Spleen (tissue), 11 donors: ENCODE data around the gene FSCN2. TPM values are rescaled to one million over a fixed set of nuclear protein-coding genes. Genes with fewer than 3 reads are reported as not detected.

Source experiments
- DNase-seq: peaks from one replicate; pipeline ENCODE4 v3.0.0-alpha.2; 2020
- H3K27ac ChIP-seq, 8 donors: fragments of 200-600 bp; sonication (generic) in 7 of 8; 1 replicate in 4 of 8; 2 replicates in 4 of 8; pipeline versions ENCODE4 v1.5.0 to v1.8.0; 2016 to 2021; ENCODE audit warnings: inconsistent platforms in 4 of 8, mild to moderate bottlenecking in 4 of 8, moderate library complexity in 1 of 8
- H3K27me3 ChIP-seq, 7 donors: fragments of 200-600 bp; sonication (generic) in 6 of 7; replicated peaks in 1 of 7; 1 replicate in 4 of 7; 2 replicates in 3 of 7; pipeline versions ENCODE4 v1.5.0 to v1.8.0; 2016 to 2021; ENCODE audit warnings: inconsistent platforms in 3 of 7, mild to moderate bottlenecking in 1 of 7
- H3K36me3 ChIP-seq, 6 donors: fragments of 200-600 bp; sonication (generic) in 5 of 6; 1 replicate in 4 of 6; 2 replicates in 2 of 6; pipeline versions ENCODE4 v1.5.0 to v1.8.0; 2016 to 2021; ENCODE audit warnings: inconsistent platforms in 2 of 6
- H3K4me1 ChIP-seq, 6 donors: fragments of 200-600 bp; sonication (generic) in 5 of 6; 1 replicate in 3 of 6; 2 replicates in 3 of 6; pipeline versions ENCODE4 v1.5.0 to v1.8.0; 2016 to 2021; ENCODE audit warnings: inconsistent platforms in 3 of 6
- H3K4me3 ChIP-seq, 8 donors: fragments of 200-600 bp; sonication (generic) in 7 of 8; 1 replicate in 4 of 8; 2 replicates in 4 of 8; pipeline versions ENCODE4 v1.5.0 to v1.8.0; 2016 to 2021; ENCODE audit warnings: inconsistent platforms in 4 of 8, mild to moderate bottlenecking in 4 of 8, moderate library complexity in 2 of 8
- H3K9me3 ChIP-seq, 8 donors: fragments of 200-600 bp; sonication (generic) in 7 of 8; 1 replicate in 4 of 8; 2 replicates in 4 of 8; pipeline versions ENCODE4 v1.5.0 to v1.8.0; 2016 to 2021; ENCODE audit warnings: inconsistent platforms in 4 of 8
- CTCF ChIP-seq, 11 experiments: fragments of 200-600 bp in 7 of 11; fragments of 450-650 bp in 4 of 11; sonication (generic) in 4 of 11; IDR thresholded peaks in 8 of 11; conservative IDR thresholded peaks in 3 of 11; 1 replicate in 7 of 11; 2 replicates in 4 of 11; pipeline versions ENCODE4 v1.4.0 to v1.8.0; 2016 to 2021; ENCODE audit warnings: antibody characterized with exemption in 11 of 11, inconsistent platforms in 4 of 11, mild to moderate bottlenecking in 1 of 11
- POLR2A ChIP-seq, 3 donors: fragments of 450-650 bp; IDR thresholded peaks; one replicate each; pipeline ENCODE4 v1.5.1; 2017; ENCODE audit warnings: antibody characterized with exemption in 3 of 3, mild to moderate bottlenecking in 1 of 3
- POLR2AphosphoS5 ChIP-seq, 3 donors: sonication (generic); formaldehyde crosslinking; IDR thresholded peaks; one replicate each; pipeline ENCODE4 v1.5.1; 2017; ENCODE audit warnings: antibody characterized with exemption in 3 of 3
- WGBS, 5 donors: extraction: QIAGEN DNeasy Blood & Tissue Kit in 3 of 5; methylation state at CpG; one replicate each; pipeline versions ENCODE4 v1.1.5 to v1.1.7; 2013 to 2018; 5-methylcytosine and 5-hydroxymethylcytosine counted together
- intact Hi-C: fragments of 100-400 bp; cut with DNase I; formaldehyde crosslinking; loops from one replicate; pipeline ENCODE4 v1.15.0; 2023; ENCODE audit warnings: low total_unique reads
- polyA plus RNA-seq, 3 donors: library from polyadenylated mRNA; stranded (reverse); fragments of 200-250 nt; gene quantifications; one replicate each; pipeline ENCODE4 v1.2.1, GENCODE V29; 2013
- total RNA-seq, 7 donors: library from RNA; depleted of rRNA in 3 of 7; stranded (reverse); fragments of >200 nt in 3 of 7; fragmentation: NEBNext Ultra II Directional in 4 of 7; extraction: Animal tissue kit (Norgen Biotek cat#: 25700) in 4 of 7; gene quantifications; one replicate each; pipeline versions ENCODE4 v1.1.0 to v1.2.1, GENCODE V29; 2016 to 2021
- donor health status: healthy with polysubstance abuse.
- donor health status: DM: no; HTN: no; CAD: no; lungs with moderate emphysema.
- donor health status: DM: no; HTN: no; CAD: no.
- donor health status: Bipolar disorder and iron deficiency.
- donor health status: healthy.
- donor health status: DM: no; HTN: no; CAD: no.
- donor health status: DM: yes; HTN: yes; CAD: no.

The FSCN2 gene
- total and polyA plus RNA-seq, 10 donors, result 0.41 to 4.0 (median 2.4) TPM

GRCh38 chr17:81541123-81541522, 12.9 kb downstream of the FSCN2 start:
- Histone ChIP-seq H3K4me3 (no peak overlapping the region), H3K27ac (no peak overlapping the region), H3K36me3 (peaks cover 0 to 81% (median 77%) of the 10 kb centered on the region in 6 donors), H3K4me1 (peaks cover 9 to 22% (median 18%) of the 10 kb centered on the region in 6 donors), H3K9me3 (no peaks in the 10 kb centered on the region), H3K27me3 (peaks cover 0 to 23% (median 17%) of the 10 kb centered on the region in 7 donors)
- intact Hi-C loops, result no loop called here
- 92 to 98% (median 95%) methylated on average over 14 to 17 of the region's 17 CpGs for WGBS, 5 donors
- TF ChIP-seq POLR2A (IDR thresholded peaks at IDR 0.05), result no peak
- DNase-seq, result no peak

GRCh38 chr17:81542431-81543338, 14.5 kb downstream of the FSCN2 start:
- H3K27ac ChIP-seq, result no peak overlapping the region
- no peak overlapping the region for H3K4me3 ChIP-seq
- intact Hi-C loops, result no loop called here
- peaks cover 4 to 96% (median 93%) of the 10 kb centered on the region in 6 donors for H3K36me3 ChIP-seq
- H3K4me1 ChIP-seq, result peaks cover 1 to 9% (median 4%) of the 10 kb centered on the region in 6 donors
- no peak for TF ChIP-seq CTCF (IDR thresholded peaks at IDR 0.05 in 8 of 11, conservative IDR thresholded peaks at IDR 0.05 in 3 of 11)
- no peak for TF ChIP-seq POLR2A (IDR thresholded peaks at IDR 0.05)
- TF ChIP-seq POLR2AphosphoS5 (IDR thresholded peaks at IDR 0.05), result peak in 1 of 3 donors; percentile 35
- H3K27me3 ChIP-seq, result peaks cover 0 to 7% (median 1%) of the 10 kb centered on the region in 7 donors
- 91 to 94% (median 91%) methylated on average over 9 to 15 of the region's 15 CpGs for WGBS, 5 donors
- no peaks in the 10 kb centered on the region for H3K9me3 ChIP-seq
- no peak for DNase-seq

DNA sequence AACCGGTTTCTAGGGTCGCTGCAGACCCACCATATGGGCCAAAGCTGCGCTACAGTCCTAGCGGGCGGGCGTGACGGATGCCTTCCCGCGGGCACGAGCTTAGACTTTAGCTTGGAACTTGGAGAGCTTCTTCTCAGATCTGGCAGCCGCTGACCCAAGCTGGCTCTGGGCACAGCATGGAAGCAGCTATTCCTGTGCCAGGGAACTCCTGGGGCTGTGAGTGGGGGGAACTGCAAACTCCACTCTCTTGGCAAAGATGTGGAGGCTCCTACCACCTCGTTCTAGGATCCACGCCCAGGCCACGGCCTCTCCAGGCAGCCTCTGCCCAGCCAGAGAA, 15.1 kb downstream of the FSCN2 start:
- peaks cover 4 to 98% (median 95%) of the 10 kb centered on the region in 6 donors for H3K36me3 ChIP-seq
- no peaks in the 10 kb centered on the region for H3K9me3 ChIP-seq
- no peak overlapping the region for H3K4me3 ChIP-seq
- peaks cover 0 to 1% (median 0%) of the 10 kb centered on the region in 7 donors for H3K27me3 ChIP-seq
- no peak overlapping the region for H3K27ac ChIP-seq
- intact Hi-C loops, result no loop called here
- peaks cover 0 to 9% (median 0%) of the 10 kb centered on the region in 6 donors for H3K4me1 ChIP-seq
- TF ChIP-seq CTCF (IDR thresholded peaks at IDR 0.05 in 8 of 11, conservative IDR thresholded peaks at IDR 0.05 in 3 of 11) (no peak), POLR2AphosphoS5 (IDR thresholded peaks at IDR 0.05) (no peak), POLR2A (IDR thresholded peaks at IDR 0.05) (no peak)
- no peak for DNase-seq
- WGBS, 5 donors, result 95 to 98% (median 96%) methylated on average over 14 of the region's 14 CpGs

DNA sequence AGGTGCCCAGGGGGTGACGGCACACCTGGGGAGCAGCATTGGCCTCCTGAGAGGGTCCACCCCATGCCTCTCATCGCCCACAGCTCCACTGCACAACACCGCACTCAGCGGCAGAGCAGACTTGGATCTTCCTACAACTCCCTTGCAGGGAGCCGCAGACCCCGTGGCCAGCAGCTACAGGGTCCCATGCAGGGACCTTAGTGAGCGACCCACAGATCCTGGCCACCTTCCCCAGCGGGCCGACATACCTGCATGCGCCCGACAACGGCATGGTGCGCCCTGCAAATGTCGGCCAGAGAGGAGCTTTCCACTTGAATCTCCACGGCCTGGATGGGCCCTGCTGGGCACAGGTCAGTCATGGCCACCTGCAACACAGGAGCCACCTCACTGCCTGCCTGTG, 15.6 kb downstream of the FSCN2 start:
- no peak for DNase-seq
- 92 to 100% (median 98%) methylated on average over 11 to 15 of the region's 15 CpGs for WGBS, 5 donors

More for the DNA sequence above, 15.6 kb downstream of the FSCN2 start:
- Histone ChIP-seq H3K4me3 (no peak overlapping the region), H3K27me3 (no peaks in the 10 kb centered on the region), H3K9me3 (no peaks in the 10 kb centered on the region), H3K36me3 (peaks cover 4 to 98% (median 94%) of the 10 kb centered on the region in 6 donors), H3K4me1 (peaks cover 0 to 12% (median 2%) of the 10 kb centered on the region in 6 donors), H3K27ac (no peak overlapping the region)
- intact Hi-C loops, result no loop called here
- peak in 1 of 3 donors; percentile 45 for TF ChIP-seq POLR2AphosphoS5 (IDR thresholded peaks at IDR 0.05)
- TF ChIP-seq POLR2A (IDR thresholded peaks at IDR 0.05), result no peak
